ENCODE data around the gene FOXA3.

GRCh38 chr19:45816236-45817009 lies 47.7 kb upstream of the FOXA3 start:
- TF ChIP-seq CTCF (IDR thresholded peaks at IDR 0.05) (no peak), POLR2A (IDR thresholded peaks at IDR 0.05) (no peak)
